ENCODE data around the gene MPHOSPH9. TPM values are rescaled to one million over a fixed set of nuclear protein-coding genes. Genes with fewer than 3 reads are reported as not detected.

Gene MPHOSPH9
- total and polyA plus RNA-seq, 2 of the 4 experiments (the other 2 are of a cell fraction): 7.6 to 17.0 TPM

DNA sequence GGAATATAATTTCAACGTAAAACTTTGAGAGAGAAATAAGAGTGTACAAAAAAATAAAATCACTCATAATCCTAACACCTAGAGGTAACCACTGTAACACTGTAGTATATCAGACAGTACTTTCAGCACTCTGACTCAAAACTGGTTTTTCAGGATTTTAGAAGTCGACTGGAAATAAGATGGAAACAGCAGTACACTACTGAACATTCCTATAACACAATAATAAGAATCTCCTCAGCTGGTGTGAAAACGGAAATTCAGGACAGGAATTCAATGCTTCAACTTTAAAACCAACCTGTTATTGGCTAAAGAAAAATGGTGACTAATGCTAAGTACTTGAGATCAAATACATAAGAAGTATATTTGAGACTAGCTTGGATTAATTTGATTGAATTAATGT, 69.7 kb downstream of the MPHOSPH9 start:
- no peaks in the 10 kb centered on the region for H3K27me3 ChIP-seq (ENCODE audit: control insufficient read depth, insufficient read depth, low read length)
- no peak overlapping the region for H2BK120ac ChIP-seq (ENCODE audit: low read depth, low read length)
- H2AK5ac ChIP-seq (ENCODE audit: low read depth, low read length): no peak overlapping the region
- ATAC-seq (ENCODE audit: low read depth): no peak
- no peak overlapping the region for H3K4ac ChIP-seq (ENCODE audit: low read depth, low read length)
- no peak overlapping the region for H4K91ac ChIP-seq (ENCODE audit: insufficient read depth, low read depth, low read length)
- BruUV-seq (replicated peaks): no TSS peak
- no peak overlapping the region for H3K18ac ChIP-seq (ENCODE audit: low read depth, low read length)
- dilution Hi-C loops (cut with HindIII; ENCODE audit: low sequenced_read_pairs, unreplicated experiment) (no loop called here), intact Hi-C loops (cut with micrococcal nuclease) (loop anchor here (5.0 kb wide), 1 partner anchor 44 kb away; no protein-coding TSS in a partner anchor), in situ Hi-C loops (cut with MboI; ENCODE audit: low sequenced_read_pairs) (no loop called here)
- peaks cover 11% of the 10 kb centered on the region for H3K36me3 ChIP-seq (ENCODE audit: control insufficient read depth, insufficient read depth, low read length)
- H3K27ac ChIP-seq (ENCODE audit: insufficient read depth, low read length): no peak overlapping the region
- H3K14ac ChIP-seq (replicated peaks; ENCODE audit: low read depth, low read length): no peak overlapping the region
- H3K9me3 ChIP-seq (ENCODE audit: control insufficient read depth, insufficient read depth, low read length): no peaks in the 10 kb centered on the region
- no CpG with 5 or more reads among the region's 3 CpGs for WGBS, 2 experiments (ENCODE audit: extremely low coverage in 2 of 2, insufficient read length in 1 of 2)
- H2BK20ac ChIP-seq (ENCODE audit: low read depth, low read length): no peak overlapping the region
- ChIA-PET POLR2A (ENCODE audit: unreplicated experiment) (no interaction called here), CTCF (interaction anchor here (0.6 kb wide), 1 partner anchor 140 kb away, joined by 3 read pairs; no protein-coding TSS in a partner anchor)
- no peak overlapping the region for H2AFZ ChIP-seq (replicated peaks; ENCODE audit: low read length, poor library complexity)
- H3K23ac ChIP-seq (ENCODE audit: low read depth, low read length): no peak overlapping the region
- no peak overlapping the region for H3K9ac ChIP-seq (ENCODE audit: low read depth, low read length)
- H2AK9ac ChIP-seq (replicated peaks; ENCODE audit: low read depth, low read length, poor library complexity): no peak overlapping the region
- H3K4me3 ChIP-seq (ENCODE audit: insufficient read depth, low read depth, low read length): no peak overlapping the region
- no peak overlapping the region for H2BK5ac ChIP-seq (ENCODE audit: low read depth, low read length, poor library complexity, severe bottlenecking)
- H3K56ac ChIP-seq (ENCODE audit: extremely low read depth, insufficient read depth, low read length): no peak overlapping the region
- no peak for DNase-seq
- no peaks in the 10 kb centered on the region for H3K4me1 ChIP-seq (ENCODE audit: control insufficient read depth, insufficient read depth, low read length)
- 0 out of 4 replicates have a peak, but pooled peaks cover 0 to 4% of the 10 kb centered on the region in 2 experiments for H3K79me1 ChIP-seq (ENCODE audit: low read depth in 1 of 2, low read length in 2 of 2)
- no peaks in the 10 kb centered on the region for H4K20me1 ChIP-seq (ENCODE audit: insufficient read depth, low read length)
- no peak overlapping the region for H3K4me2 ChIP-seq (ENCODE audit: low read depth, low read length)
- H2BK15ac ChIP-seq (ENCODE audit: low read depth, low read length): no peak overlapping the region
- no peak for TF ChIP-seq BHLHE40 (IDR thresholded peaks at IDR 0.05; ENCODE audit: low read depth, low read length)
- no peak for TF ChIP-seq POLR2A (IDR thresholded peaks at IDR 0.05; ENCODE audit: low read depth, low read length)
- TF ChIP-seq FOS (IDR thresholded peaks at IDR 0.05; ENCODE audit: low read depth, low read length): no peak
- TF ChIP-seq MAFK (IDR thresholded peaks at IDR 0.05; ENCODE audit: low read depth, low read length): no peak
- TF ChIP-seq SMC3 (IDR thresholded peaks at IDR 0.05; ENCODE audit: low read depth, low read length): no peak
- TF ChIP-seq MXI1 (IDR thresholded peaks at IDR 0.05; ENCODE audit: borderline replicate concordance, low read depth, low read length): no peak
- no peak overlapping the region for H4K8ac ChIP-seq (ENCODE audit: low read depth in 2 of 2, low read length in 2 of 2)
- peaks cover 3% of the 10 kb centered on the region; the same call in 1 of the 2 replicates for H3K9me1 ChIP-seq (ENCODE audit: insufficient read depth, low read length)
- no peak overlapping the region for H4K5ac ChIP-seq (ENCODE audit: low read depth, low read length)

All from IMR-90 (cell line).